HCT116 (cell line): Measurements from ENCODE around the gene ZBTB2. TPM values are rescaled to one million over a fixed set of nuclear protein-coding genes. Genes with fewer than 3 reads are reported as not detected.

Experiments
- ATAC-seq: fragments of 200-7000 bp; cut with Tn5 transposase; 2 replicates; pipeline ENCODE4 v1.9.1; 2020; ENCODE audit warnings: mild to moderate bottlenecking, moderate library complexity
- BruUV-seq: library from RNA; stranded (reverse); fragments of 400-500 nt; replicated peaks from 2 replicates; lab custom pipeline; 2021; lab: Mats Ljungman, UMichigan
- CTCF ChIA-PET: fragments of 300-600 bp; sonication (Branson Sonifier 250); formaldehyde crosslinking; loops from one replicate; lab custom pipeline; 2021; ENCODE audit warnings: antibody characterized with exemption; lab: Charles Lee
- POLR2A ChIA-PET: fragments of 300-600, 350-600 bp; sonication (Branson Sonifier 250); formaldehyde crosslinking; loops from one replicate; lab custom pipeline; 2021; ENCODE audit warnings: antibody characterized with exemption; lab: Charles Lee
- RAD21 ChIA-PET, 2 experiments: fragments of 300-600 bp; sonication (Branson Sonifier 250); formaldehyde crosslinking; loops; one replicate each; lab custom pipeline; 2023; ENCODE audit warnings: low total read pairs in 2 of 2; ENCODE audit not compliant: uncharacterized antibody in 2 of 2, unreplicated experiment in 2 of 2, low non-redundant PET in 1 of 2; lab: Charles Lee
- DNase-seq: peaks from one replicate; pipeline ENCODE4 v3.0.0-alpha.2; 2010; ENCODE audit warnings: low read depth, low spot score
- H2AFZ ChIP-seq: fragments of 200-600 bp; shearing (Covaris generic), sonication (generic); 2 replicates; pipeline ENCODE4 v1.6.1; 2017; ENCODE audit warnings: low read depth, mixed run types, mixed read lengths, antibody characterized with exemption, low read length; ENCODE audit not compliant: poor library complexity, severe bottlenecking
- H3K27ac ChIP-seq: 2 replicates; pipeline ENCODE4 v1.5.1; 2012; ENCODE audit warnings: low read depth, low read length
- H3K27me3 ChIP-seq: fragments of 200-600 bp; sonication (generic); 2 replicates; pipeline ENCODE4 v1.6.1; 2016; ENCODE audit warnings: mixed run types, low read length, mixed read lengths; ENCODE audit not compliant: insufficient read depth
- H3K36me3 ChIP-seq, 2 experiments: fragments of 200-500 bp in 1 of 2; fragments of 200-600 bp in 1 of 2; sonication (Bioruptor generic) in 1 of 2; sonication (generic) in 1 of 2; 2 replicates each; pipeline versions ENCODE4 v1.5.1 to v1.6.1; 2014 to 2016; ENCODE audit warnings: low read length in 2 of 2, inconsistent platforms in 1 of 2, mixed read lengths in 1 of 2, mixed run types in 1 of 2; ENCODE audit not compliant: insufficient read depth in 2 of 2, control insufficient read depth in 1 of 2
- H3K4me1 ChIP-seq, 2 experiments: fragments of 200-600 bp in 1 of 2; sonication (generic) in 1 of 2; 2 replicates each; pipeline versions ENCODE4 v1.5.1 to v1.6.1; 2012 to 2017; ENCODE audit warnings: low read length in 2 of 2, inconsistent platforms in 1 of 2, mild to moderate bottlenecking in 1 of 2, mixed read lengths in 1 of 2, mixed run types in 1 of 2, moderate library complexity in 1 of 2; ENCODE audit not compliant: insufficient read depth in 2 of 2, control insufficient read depth in 1 of 2
- H3K4me2 ChIP-seq: fragments of 200-600 bp; sonication (generic); 2 replicates; pipeline ENCODE4 v1.6.1; 2017; ENCODE audit warnings: mixed run types, low read length, mixed read lengths
- H3K4me3 ChIP-seq, 2 experiments: fragments of 200-600 bp in 1 of 2; sonication (generic) in 1 of 2; replicated peaks in 1 of 2; 2 replicates each; pipeline ENCODE4 v1.5.1; 2011 to 2016; ENCODE audit warnings: low read length in 2 of 2, control low read depth in 1 of 2, low read depth in 1 of 2, mild to moderate bottlenecking in 1 of 2, mixed read lengths in 1 of 2, mixed run types in 1 of 2
- H3K79me2 ChIP-seq: fragments of 200-600 bp; sonication (generic); 2 replicates; pipeline ENCODE4 v1.6.1; 2017; ENCODE audit warnings: mild to moderate bottlenecking, mixed run types, low read length, moderate library complexity, mixed read lengths; ENCODE audit not compliant: insufficient read depth
- H3K9ac ChIP-seq: fragments of 200-600 bp; sonication (generic); 2 replicates; pipeline ENCODE4 v1.6.1; 2016; ENCODE audit warnings: low read length, mixed read lengths
- H3K9me2 ChIP-seq: fragments of 200-600 bp; sonication (generic), shearing (Covaris generic); 2 replicates; pipeline ENCODE4 v1.6.1; 2017; ENCODE audit warnings: mixed run types, mild to moderate bottlenecking, moderate library complexity; ENCODE audit not compliant: insufficient read depth
- H3K9me3 ChIP-seq, 2 experiments: fragments of 200-500 bp in 1 of 2; fragments of 200-600 bp in 1 of 2; sonication (Bioruptor generic) in 1 of 2; sonication (generic) in 1 of 2; 2 replicates each; pipeline ENCODE4 v1.6.1; 2014 to 2017; ENCODE audit warnings: low read length in 2 of 2, mixed read lengths in 2 of 2, inconsistent platforms in 1 of 2, low read depth in 1 of 2, mild to moderate bottlenecking in 1 of 2, mixed run types in 1 of 2, moderate library complexity in 1 of 2; ENCODE audit not compliant: control insufficient read depth in 1 of 2, insufficient read depth in 1 of 2
- H4K20me1 ChIP-seq: fragments of 200-600 bp; sonication (generic), shearing (Covaris generic); 2 replicates; pipeline ENCODE4 v1.6.1; 2017; ENCODE audit warnings: mixed run types, mild to moderate bottlenecking, moderate library complexity; ENCODE audit not compliant: insufficient read depth
- CBX3 ChIP-seq: IDR thresholded peaks from 2 replicates; pipeline ENCODE4 v1.6.1; 2012; ENCODE audit warnings: low read depth
- CEBPB ChIP-seq: IDR thresholded peaks from 2 replicates; pipeline ENCODE4 v1.6.1; 2012; ENCODE audit warnings: low read depth
- EGR1 ChIP-seq: IDR thresholded peaks from 2 replicates; pipeline ENCODE4 v1.6.1; 2012; ENCODE audit warnings: low read depth
- ELF1 ChIP-seq: IDR thresholded peaks from 2 replicates; pipeline ENCODE4 v1.6.1; 2012; ENCODE audit warnings: low read depth, borderline replicate concordance
- EZH2 ChIP-seq: fragments of 200-600 bp; sonication (generic); IDR thresholded peaks from 2 replicates; pipeline ENCODE4 v1.6.1; 2017; ENCODE audit warnings: antibody characterized with exemption, mixed run types
- EZH2phosphoT487 ChIP-seq: fragments of 200-600 bp; IDR thresholded peaks from 2 replicates; pipeline ENCODE4 v1.6.1; 2018; ENCODE audit warnings: antibody characterized with exemption, borderline replicate concordance
- FOSL1 ChIP-seq: IDR thresholded peaks from 2 replicates; pipeline ENCODE4 v1.6.1; 2012; ENCODE audit warnings: low read depth
- JUND ChIP-seq: IDR thresholded peaks from 2 replicates; pipeline ENCODE4 v1.6.1; 2012
- POLR2A ChIP-seq: IDR thresholded peaks from 2 replicates; pipeline ENCODE4 v1.7.0; 2011; ENCODE audit warnings: borderline replicate concordance; ENCODE audit not compliant: insufficient read depth, insufficient read length; ENCODE audit errors: extremely low read depth
- POLR2AphosphoS5 ChIP-seq: IDR thresholded peaks from 2 replicates; pipeline ENCODE4 v1.6.1; 2011; ENCODE audit warnings: mild to moderate bottlenecking, low read depth, low read length, moderate library complexity
- RAD21 ChIP-seq: IDR thresholded peaks from 2 replicates; pipeline ENCODE4 v1.6.1; 2012; ENCODE audit warnings: low read depth, mild to moderate bottlenecking
- SIN3A ChIP-seq: IDR thresholded peaks from 2 replicates; pipeline ENCODE4 v1.6.1; 2012; ENCODE audit warnings: low read depth
- SP1 ChIP-seq: IDR thresholded peaks from 2 replicates; pipeline ENCODE4 v1.6.1; 2012; ENCODE audit warnings: low read depth
- YY1 ChIP-seq: IDR thresholded peaks from 2 replicates; pipeline ENCODE4 v1.6.1; 2011; ENCODE audit warnings: low read length, low read depth, moderate library complexity, mild to moderate bottlenecking; ENCODE audit not compliant: insufficient replicate concordance; ENCODE audit errors: extremely low read depth
- ZBTB33 ChIP-seq: IDR thresholded peaks from 2 replicates; pipeline ENCODE4 v1.6.1; 2011; ENCODE audit warnings: mild to moderate bottlenecking, low read length, moderate library complexity; ENCODE audit not compliant: insufficient replicate concordance; ENCODE audit errors: extremely low read depth
- ZNF274 ChIP-seq: fragments of 200-500 bp; sonication (Bioruptor generic); IDR thresholded peaks from 2 replicates; pipeline ENCODE4 v1.6.1; 2014; ENCODE audit warnings: mild to moderate bottlenecking, low read depth, low read length, inconsistent platforms
- intact Hi-C: fragments of 100-400 bp; cut with micrococcal nuclease; formaldehyde crosslinking; loops from 2 replicates; pipeline ENCODE4 v1.10.0; 2022
- total RNA-seq: library from RNA; stranded (reverse); gene quantifications from one replicate; pipeline ENCODE4 v1.2.1, GENCODE V29; 2021; ENCODE audit not compliant: unreplicated experiment
- TF ChIP-seq, protein P1 (sequence below), 3 experiments: fragments of 200-600 bp in 1 of 3; sonication (generic) in 1 of 3; IDR thresholded peaks in 2 of 3; conservative IDR thresholded peaks in 1 of 3; 2 replicates each; pipeline ENCODE4 v1.5.1; 2012 to 2017; ENCODE audit warnings: low read depth in 2 of 3, low read length in 2 of 3, antibody characterized with exemption in 1 of 3, borderline replicate concordance in 1 of 3, control low read depth in 1 of 3, mild to moderate bottlenecking in 1 of 3, mixed read lengths in 1 of 3, mixed run types in 1 of 3, moderate library complexity in 1 of 3; ENCODE audit not compliant: insufficient read depth in 1 of 3
- TF ChIP-seq, protein P2 (sequence below): IDR thresholded peaks from 2 replicates; pipeline ENCODE4 v1.6.1; 2012

The ZBTB2 gene
- total RNA-seq, 1 experiment from 2014 or later, result 12.5 TPM

DNA sequence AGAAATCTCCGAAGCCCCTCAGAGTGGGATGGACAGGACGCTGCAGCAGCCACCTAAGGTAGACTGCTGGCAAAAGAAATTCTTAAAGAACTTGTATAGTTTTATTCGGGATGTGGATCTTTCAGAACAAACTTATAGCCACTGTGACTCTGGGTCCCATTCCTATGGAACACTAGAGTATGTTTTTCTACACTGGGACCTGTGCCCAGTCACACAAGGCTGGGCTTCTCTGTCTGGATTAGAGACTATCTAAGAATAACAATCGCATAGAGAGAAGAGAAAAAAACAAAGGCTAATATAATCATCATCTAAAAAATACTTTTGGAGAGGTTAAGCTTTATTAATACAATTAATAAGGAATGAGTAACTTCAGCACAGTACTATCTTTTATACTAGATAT, 31.6 kb upstream of the ZBTB2 start:
- ATAC-seq, result no peak
- no peak overlapping the region for H2AFZ ChIP-seq
- no peaks in the 10 kb centered on the region for H3K4me1 ChIP-seq
- no TSS peak for BruUV-seq
- no peak for TF ChIP-seq SP1
- no peak for TF ChIP-seq CEBPB
- no peak overlapping the region for H3K9ac ChIP-seq
- DNase-seq, result no peak
- CTCF ChIA-PET, result no interaction called here
- no peak overlapping the region for H3K4me2 ChIP-seq
- H3K79me2 ChIP-seq, result no peaks in the 10 kb centered on the region
- H3K36me3 ChIP-seq, result peaks cover 5 to 20% of the 10 kb centered on the region in 2 experiments; a peak in 3 of 4 replicates
- no peaks in the 10 kb centered on the region for H3K9me2 ChIP-seq
- no peak overlapping the region for H3K4me3 ChIP-seq
- RAD21 ChIA-PET, result no interaction called here
- no peak overlapping the region for H3K27ac ChIP-seq
- POLR2A ChIA-PET, result no interaction called here
- intact Hi-C loops, result no loop called here
- H4K20me1 ChIP-seq, result no peaks in the 10 kb centered on the region
- H3K27me3 ChIP-seq, result no peaks in the 10 kb centered on the region
- no peaks in the 10 kb centered on the region for H3K9me3 ChIP-seq

GRCh38 chr6:151417477-151417876, 26.1 kb upstream of the ZBTB2 start:
- ChIA-PET RAD21 (no interaction called here), POLR2A (no interaction called here), CTCF (no interaction called here)
- Histone ChIP-seq H2AFZ (no peak overlapping the region), H4K20me1 (no peaks in the 10 kb centered on the region), H3K4me1 (no peaks in the 10 kb centered on the region), H3K9ac (no peak overlapping the region), H3K79me2 (no peaks in the 10 kb centered on the region), H3K36me3 (peaks cover 18 to 22% of the 10 kb centered on the region in 2 experiments; a peak in 3 of 4 replicates), H3K4me3 (no peak overlapping the region), H3K4me2 (no peak overlapping the region), H3K9me2 (no peaks in the 10 kb centered on the region), H3K9me3 (no peaks in the 10 kb centered on the region), H3K27ac (no peak overlapping the region), H3K27me3 (no peaks in the 10 kb centered on the region)
- intact Hi-C loops, result no loop called here
- ATAC-seq, result no peak
- no peak for DNase-seq
- BruUV-seq, result no TSS peak
- TF ChIP-seq POLR2AphosphoS5 (no peak), RAD21 (no peak), EZH2 (no peak), CBX3 (no peak), FOSL1 (no peak), EZH2phosphoT487 (no peak), SP1 (no peak), YY1 (no peak), ZNF274 (no peak), JUND (no peak), ZBTB33 (no peak), SIN3A (no peak), POLR2A (no peak), EGR1 (no peak), ELF1 (no peak)
- TF ChIP-seq, protein P1, sequence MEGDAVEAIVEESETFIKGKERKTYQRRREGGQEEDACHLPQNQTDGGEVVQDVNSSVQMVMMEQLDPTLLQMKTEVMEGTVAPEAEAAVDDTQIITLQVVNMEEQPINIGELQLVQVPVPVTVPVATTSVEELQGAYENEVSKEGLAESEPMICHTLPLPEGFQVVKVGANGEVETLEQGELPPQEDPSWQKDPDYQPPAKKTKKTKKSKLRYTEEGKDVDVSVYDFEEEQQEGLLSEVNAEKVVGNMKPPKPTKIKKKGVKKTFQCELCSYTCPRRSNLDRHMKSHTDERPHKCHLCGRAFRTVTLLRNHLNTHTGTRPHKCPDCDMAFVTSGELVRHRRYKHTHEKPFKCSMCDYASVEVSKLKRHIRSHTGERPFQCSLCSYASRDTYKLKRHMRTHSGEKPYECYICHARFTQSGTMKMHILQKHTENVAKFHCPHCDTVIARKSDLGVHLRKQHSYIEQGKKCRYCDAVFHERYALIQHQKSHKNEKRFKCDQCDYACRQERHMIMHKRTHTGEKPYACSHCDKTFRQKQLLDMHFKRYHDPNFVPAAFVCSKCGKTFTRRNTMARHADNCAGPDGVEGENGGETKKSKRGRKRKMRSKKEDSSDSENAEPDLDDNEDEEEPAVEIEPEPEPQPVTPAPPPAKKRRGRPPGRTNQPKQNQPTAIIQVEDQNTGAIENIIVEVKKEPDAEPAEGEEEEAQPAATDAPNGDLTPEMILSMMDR (IDR thresholded peaks at IDR 0.05 in 2 of 3, conservative IDR thresholded peaks at IDR 0.05 in 1 of 3; ENCODE audit: borderline replicate concordance in 1 of 3, insufficient read depth in 1 of 3, low read depth in 2 of 3, low read length in 2 of 3), result no peak
- TF ChIP-seq, protein P2, sequence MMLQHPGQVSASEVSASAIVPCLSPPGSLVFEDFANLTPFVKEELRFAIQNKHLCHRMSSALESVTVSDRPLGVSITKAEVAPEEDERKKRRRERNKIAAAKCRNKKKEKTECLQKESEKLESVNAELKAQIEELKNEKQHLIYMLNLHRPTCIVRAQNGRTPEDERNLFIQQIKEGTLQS, result no peak
